K562 (cell line): ENCODE measurements around the gene EHD2. TPM values are rescaled to one million over a fixed set of nuclear protein-coding genes. Genes with fewer than 3 reads are reported as not detected.

ENCODE experiments used
- BRD4 ChIP-seq: fragments of 200-600 bp; sonication (generic); IDR thresholded peaks from 2 replicates; pipeline ENCODE4 v1.6.1; 2017; ENCODE audit warnings: inconsistent platforms
- ESRRA ChIP-seq: fragments of 450-650 bp; IDR thresholded peaks from 2 replicates; pipeline ENCODE4 v1.6.1; 2014; ENCODE audit warnings: low read depth, mild to moderate bottlenecking, moderate library complexity, borderline replicate concordance
- KDM2B ChIP-seq: fragments of 250-450 bp; sonication (Bioruptor Pico); IDR thresholded peaks from 2 replicates; pipeline ENCODE4 v1.8.0; 2021; ENCODE audit warnings: mild to moderate bottlenecking, moderate library complexity
- TSC22D4 ChIP-seq: fragments of 450-650 bp; IDR thresholded peaks from 2 replicates; pipeline ENCODE4 v1.6.1; 2016; ENCODE audit warnings: missing genetic modification characterization, missing biosample characterization, control low read depth
- ZKSCAN1 ChIP-seq: fragments of 150-350 bp; IDR thresholded peaks from 2 replicates; pipeline ENCODE4 v1.6.1; 2016; ENCODE audit warnings: low read depth, low read length
- polyA plus RNA-seq, 8 experiments: library from polyadenylated mRNA; depleted of rRNA in 4 of 8; stranded (reverse) in 5 of 8; unstranded in 3 of 8; fragments of >200 nt; fragmentation: Nextera tagmentation in 2 of 8; fragmentation: Illumina TruSeq in 1 of 8; extraction: Ambion mirVana in 2 of 8; extraction: Trizol in 1 of 8; gene quantifications; 2 replicates each; pipeline versions ENCODE4 v1.2.1 to v1.2.3, GENCODE V29; 2011 to 2014; ENCODE audit warnings: inconsistent platforms in 1 of 8, missing spikeins in 1 of 8
- total RNA-seq, 7 experiments: library from RNA; depleted of rRNA in 6 of 7; stranded (reverse); fragments of >200 nt in 6 of 7; fragmentation: Illumina TruSeq in 2 of 7; extraction: Trizol in 2 of 7; gene quantifications; 2 replicates each; pipeline versions ENCODE4 v1.2.1 to v1.2.3, GENCODE V29; 2011 to 2021; ENCODE audit warnings: low replicate concordance in 1 of 7
- TF ChIP-seq, protein P1 (sequence below): fragments of 250-450 bp; sonication (Bioruptor Pico); IDR thresholded peaks from 2 replicates; pipeline ENCODE4 v1.5.0; 2020; ENCODE audit warnings: mild to moderate bottlenecking
- TF ChIP-seq, protein P2 (sequence below): fragments of 250-450 bp; sonication (Bioruptor Pico); IDR thresholded peaks from 2 replicates; pipeline ENCODE4 v1.8.0; 2021; ENCODE audit warnings: mild to moderate bottlenecking, moderate library complexity

The EHD2 gene
- total and polyA plus RNA-seq, 9 of the 15 experiments (the other 6 are each of a cell fraction or from before 2014, with no cell fraction given): 1.7 to 32.2 (median 3.0) TPM

GRCh38 chr19:47694466-47695273, 18.6 kb upstream of the EHD2 start (continued):
- TF ChIP-seq ESRRA (no peak), BRD4 (no peak), ZKSCAN1 (no peak), KDM2B (CRISPR knock-in tag) (no peak), TSC22D4 (tag) (no peak)
- TF ChIP-seq, protein P1, sequence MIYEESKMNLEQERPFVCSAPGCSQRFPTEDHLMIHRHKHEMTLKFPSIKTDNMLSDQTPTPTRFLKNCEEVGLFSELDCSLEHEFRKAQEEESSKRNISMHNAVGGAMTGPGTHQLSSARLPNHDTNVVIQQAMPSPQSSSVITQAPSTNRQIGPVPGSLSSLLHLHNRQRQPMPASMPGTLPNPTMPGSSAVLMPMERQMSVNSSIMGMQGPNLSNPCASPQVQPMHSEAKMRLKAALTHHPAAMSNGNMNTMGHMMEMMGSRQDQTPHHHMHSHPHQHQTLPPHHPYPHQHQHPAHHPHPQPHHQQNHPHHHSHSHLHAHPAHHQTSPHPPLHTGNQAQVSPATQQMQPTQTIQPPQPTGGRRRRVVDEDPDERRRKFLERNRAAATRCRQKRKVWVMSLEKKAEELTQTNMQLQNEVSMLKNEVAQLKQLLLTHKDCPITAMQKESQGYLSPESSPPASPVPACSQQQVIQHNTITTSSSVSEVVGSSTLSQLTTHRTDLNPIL (CRISPR knock-in tag): no peak
- TF ChIP-seq, protein P2, sequence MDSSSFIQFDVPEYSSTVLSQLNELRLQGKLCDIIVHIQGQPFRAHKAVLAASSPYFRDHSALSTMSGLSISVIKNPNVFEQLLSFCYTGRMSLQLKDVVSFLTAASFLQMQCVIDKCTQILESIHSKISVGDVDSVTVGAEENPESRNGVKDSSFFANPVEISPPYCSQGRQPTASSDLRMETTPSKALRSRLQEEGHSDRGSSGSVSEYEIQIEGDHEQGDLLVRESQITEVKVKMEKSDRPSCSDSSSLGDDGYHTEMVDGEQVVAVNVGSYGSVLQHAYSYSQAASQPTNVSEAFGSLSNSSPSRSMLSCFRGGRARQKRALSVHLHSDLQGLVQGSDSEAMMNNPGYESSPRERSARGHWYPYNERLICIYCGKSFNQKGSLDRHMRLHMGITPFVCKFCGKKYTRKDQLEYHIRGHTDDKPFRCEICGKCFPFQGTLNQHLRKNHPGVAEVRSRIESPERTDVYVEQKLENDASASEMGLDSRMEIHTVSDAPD: no peak
